HUDEP-2 (cell line): ENCODE results near the gene MZB1.
"Not testable (repeated sequence)": the region's sequence is repeated elsewhere in the genome, so short reads cannot be mapped to it uniquely, and the experiment has no call there.

Experiments used
- DNase-seq, 76 experiments: peaks; one replicate each; lab custom pipeline; 2025; ENCODE audit not compliant: unreplicated experiment in 76 of 76; lab: John Stamatoyannopoulos, UW

Gene MZB1

DNA sequence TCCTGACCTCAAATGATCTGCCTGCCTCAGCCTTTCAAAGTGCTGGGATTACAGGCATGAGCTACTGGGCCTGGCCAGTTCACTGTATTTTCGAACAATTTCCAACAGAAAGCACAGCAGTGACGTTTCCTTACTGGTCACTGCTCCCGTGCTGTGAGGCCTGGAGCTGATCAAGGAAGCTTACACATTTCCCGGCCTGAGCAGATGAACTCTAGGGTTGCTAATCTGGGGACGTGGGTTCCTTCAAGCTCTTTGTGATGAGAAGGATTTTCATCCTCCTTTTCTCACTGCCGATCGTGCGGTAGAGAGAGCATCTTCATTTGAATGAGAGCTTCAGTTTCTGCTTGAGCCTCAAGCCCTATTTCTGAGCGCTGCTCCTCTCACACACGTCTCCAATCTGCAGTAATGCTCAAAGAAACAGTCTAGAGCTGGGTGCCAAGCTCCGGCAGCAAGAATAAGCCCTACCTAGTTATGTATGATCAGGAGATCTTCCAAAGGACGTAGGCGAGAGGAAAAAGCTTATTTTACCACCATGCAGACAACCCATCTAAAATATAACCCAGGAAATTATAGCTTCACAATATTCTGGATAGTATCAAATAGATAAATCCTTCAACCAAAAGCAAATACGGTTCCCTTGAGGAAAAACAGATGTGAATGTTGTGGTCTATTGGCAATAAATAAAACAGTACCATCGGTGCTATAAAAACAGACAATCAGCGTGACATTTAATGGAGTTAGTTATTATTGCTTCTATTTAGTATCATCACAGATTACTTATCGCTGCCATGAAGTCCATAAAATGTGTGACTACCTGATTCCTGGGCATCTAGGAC is 21.5 kb upstream of the MZB1 start:
- DNase-seq, result no peak

DNA sequence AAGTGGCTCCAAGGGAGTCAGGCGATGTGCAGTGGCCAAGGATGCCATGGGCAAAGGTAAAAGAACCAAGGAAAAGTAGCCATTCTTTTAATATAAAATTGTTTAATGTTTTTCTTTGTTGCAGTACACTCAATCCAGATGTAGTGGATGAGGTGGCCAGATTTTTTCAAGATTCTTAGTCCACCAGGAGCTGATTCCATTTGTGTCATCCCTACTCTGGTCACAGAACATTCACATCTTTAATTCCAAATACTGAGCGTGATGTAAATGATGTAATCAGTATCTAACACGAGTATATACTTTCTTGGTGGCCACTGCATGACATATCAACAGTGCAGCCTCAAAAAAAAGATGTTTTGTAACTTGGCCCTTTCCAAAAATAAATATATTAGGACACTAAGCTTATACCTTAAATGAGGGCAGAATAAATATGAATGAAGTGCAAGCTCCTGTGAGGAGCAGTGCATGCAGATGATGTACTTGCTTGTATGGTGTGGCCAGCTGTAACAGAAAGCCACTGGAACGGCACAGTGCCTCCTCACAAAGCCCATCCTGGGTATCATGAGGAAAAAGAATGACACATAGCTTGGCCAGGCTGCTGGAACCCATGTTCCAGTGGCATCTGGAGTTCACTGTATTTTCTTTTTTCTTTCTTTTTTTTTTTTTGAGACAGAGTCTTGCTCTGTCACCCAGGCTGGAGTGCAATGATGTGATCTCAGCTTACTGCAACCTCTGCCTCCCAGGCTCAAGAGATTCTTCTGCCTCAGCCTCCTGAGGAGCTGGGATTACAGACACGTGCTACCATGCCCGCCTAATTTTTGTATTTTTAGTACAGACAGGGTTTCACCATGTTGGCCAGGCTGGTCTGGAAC is 20.6 kb upstream of the MZB1 start:
- no peak for DNase-seq

DNA sequence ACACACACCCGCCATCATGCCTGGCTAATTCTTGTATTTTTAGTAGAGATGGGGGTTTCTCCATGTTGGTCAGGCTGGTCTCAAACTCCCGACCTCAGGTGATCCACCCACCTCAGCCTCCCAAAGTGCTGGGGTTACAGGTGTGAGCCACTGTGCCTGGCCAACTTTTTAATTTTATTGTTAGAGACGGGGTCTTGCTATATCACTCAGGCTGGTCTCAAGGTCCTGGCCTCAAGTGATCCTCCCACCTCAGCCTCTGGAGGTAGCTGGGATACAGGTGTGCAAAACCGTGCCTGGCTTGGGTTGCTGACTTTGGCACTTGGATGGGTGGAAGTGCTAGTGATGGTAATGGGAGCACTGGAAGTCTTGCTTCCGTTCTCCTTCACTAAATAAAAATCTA is 19.4 kb upstream of the MZB1 start:
- DNase-seq, result not testable (repeated sequence)

DNA sequence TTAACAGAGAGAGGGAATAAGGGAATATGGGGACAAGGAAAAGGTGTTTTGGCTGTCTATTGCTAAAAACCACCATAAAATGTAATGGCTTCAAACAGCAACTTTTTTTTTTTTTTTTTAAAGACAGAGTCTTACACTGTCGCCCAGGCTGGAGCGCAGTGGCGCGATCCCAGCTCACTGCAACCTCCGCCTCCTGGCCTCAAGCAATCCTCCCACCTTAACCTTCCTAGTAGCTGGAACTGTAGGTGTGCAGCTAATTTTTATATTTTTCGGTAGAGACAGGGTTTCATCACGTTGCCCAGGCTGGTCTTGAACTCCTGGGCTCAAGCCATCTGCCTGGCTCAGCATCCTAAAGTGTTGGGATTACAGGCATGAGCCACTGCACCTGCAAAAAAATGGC is 18.5 kb upstream of the MZB1 start:
- no peak for DNase-seq

DNA sequence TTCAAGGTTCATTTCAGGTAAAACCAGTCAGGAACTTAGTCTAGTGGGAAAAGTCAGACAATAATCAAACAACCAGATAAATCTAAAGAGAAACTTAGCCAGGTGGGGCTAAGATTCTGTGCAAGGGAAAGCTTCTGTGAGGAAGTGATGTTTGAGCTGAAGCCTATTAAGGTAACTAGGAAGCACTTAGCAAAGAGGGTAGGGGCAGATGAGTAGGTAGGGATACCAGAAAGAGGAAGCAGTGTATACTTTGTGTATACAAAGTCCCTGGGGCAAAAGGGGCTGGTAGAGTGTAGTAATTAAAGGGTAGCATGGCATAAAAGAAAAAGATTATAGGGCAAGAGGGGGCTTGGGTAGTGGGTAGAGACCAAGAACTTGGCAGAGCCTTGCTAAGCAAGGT is 17.8 kb upstream of the MZB1 start:
- DNase-seq, result no peak

DNA sequence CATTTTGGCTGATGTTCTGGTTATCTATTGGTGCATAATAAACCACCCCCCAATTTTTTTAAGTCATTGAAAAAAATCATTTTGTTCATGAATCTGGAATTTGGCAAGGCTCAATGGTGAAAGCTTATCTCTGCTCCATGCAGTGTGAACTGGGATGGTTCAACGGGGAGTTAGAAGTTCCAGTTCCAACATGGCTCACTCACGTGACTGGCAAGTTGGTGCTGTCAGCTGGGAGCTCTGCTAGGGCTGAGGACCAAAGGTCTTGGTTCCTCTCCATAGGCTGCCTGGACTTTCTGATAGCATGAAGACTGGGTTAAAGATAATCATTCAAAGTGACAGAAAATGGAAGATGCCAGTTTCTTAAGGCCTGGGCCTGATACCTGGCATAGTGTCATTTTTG is 17.2 kb upstream of the MZB1 start:
- DNase-seq, result peak in 2 of 76 experiments; percentile 12 to 15

DNA sequence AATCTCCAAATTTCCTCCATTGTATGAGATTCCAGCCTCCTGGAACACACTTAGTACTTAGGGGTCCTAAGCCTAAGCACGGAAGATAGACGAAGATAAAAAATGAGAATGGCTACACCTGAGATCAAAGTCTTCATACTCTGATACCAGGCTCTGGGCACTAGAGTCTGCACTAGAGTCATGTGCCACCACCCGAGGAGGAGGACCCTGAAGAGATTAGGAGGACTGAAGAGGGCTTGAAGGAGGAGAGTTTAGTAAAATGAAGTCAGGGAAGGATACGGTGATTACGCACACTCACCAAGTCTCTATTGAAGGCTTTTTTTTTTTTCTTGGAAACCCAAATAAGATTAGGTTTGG is 14.7 kb upstream of the MZB1 start:
- peak in 1 of 76 experiments; percentile 43 for DNase-seq

DNA sequence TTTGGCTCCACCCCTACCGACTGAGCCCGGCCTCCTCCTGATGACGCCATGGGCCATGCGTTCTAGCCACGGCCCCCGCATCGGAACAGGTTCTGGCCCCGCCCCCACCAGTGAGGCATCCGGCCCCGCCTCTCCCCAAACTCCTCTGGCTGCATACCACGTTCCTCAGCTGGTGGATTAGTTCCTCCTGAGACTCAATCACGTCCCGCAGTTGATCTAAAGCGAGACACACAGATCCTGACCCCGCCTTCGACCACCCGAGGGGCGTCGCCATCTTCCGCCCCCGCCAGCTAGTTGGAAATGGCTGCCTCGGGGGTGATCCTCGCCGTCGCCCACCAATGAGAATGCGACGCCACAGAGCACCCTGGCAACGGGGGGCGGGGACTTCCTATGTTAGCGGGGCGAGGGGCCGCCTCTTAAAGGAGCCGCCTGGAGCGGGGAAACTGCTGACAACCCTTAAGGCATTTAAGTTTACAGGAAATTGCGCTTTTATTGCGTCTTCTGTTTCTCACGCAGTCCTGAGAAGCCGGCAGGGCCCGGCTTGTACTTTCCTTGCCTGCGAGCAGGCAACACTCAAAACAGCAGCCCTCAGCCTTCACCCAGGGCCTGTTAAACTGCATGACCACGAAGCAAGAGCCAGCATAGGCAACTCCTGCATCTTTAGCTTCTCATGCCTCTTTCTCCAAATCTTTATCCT is 14.2 kb upstream of the MZB1 start, which contains the start of gene SPATA24:
SPATA24 (minus strand) TSS at position 303 of the 697 bp plus-strand sequence; CDS start at position 274, 29 bp downstream.
- DNase-seq, result peak; percentile 30 to 97 (median 90)

DNA sequence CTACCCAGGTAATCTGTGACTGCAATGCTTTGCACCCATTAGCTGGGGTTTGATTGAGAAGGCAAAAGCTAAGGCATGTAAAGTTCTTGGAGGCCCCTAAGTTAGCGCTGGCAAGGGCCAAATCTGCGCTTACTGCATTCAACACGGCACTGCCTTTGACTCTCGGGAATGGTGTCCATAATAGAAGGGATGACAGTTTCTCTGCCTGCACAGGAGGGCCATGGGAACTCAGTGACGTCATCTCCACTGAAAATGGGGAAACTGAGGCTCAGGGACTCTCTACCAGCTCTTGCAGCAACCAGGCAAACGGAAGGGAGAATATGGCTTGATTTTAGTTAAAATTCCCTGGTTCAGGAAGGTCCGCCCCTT is 13.7 kb upstream of the MZB1 start:
- DNase-seq, result no peak

DNA sequence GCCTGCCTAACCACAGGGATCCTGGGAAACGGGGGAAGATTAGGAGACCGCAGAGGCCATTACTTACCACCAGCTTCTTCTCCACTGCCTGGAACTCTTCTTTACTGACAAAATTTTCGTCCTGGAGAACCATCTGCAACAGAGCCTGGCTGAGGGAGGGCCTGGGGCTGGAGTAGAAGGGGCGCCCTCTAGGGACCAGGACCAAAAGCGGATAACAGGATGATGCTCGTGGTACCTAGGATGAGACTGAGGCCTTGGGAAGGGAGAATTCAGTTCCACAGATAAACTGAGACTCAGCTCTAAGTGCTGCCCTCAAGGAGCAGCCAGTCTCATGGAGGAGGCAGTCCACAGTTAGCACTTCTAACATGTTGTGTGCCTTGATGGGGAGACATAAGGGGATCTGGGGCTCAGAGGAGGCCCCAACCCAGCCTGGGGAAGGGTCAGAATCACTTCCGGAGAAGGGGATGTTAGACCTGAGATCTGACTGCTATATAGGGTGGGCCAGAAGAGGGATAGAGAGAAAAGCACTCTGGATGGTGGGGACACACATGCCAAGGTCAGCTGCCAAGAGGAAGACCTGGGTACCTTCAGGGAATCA is 12.9 kb upstream of the MZB1 start:
- peak in 19 of 76 experiments; percentile 5 to 36 (median 18) for DNase-seq

DNA sequence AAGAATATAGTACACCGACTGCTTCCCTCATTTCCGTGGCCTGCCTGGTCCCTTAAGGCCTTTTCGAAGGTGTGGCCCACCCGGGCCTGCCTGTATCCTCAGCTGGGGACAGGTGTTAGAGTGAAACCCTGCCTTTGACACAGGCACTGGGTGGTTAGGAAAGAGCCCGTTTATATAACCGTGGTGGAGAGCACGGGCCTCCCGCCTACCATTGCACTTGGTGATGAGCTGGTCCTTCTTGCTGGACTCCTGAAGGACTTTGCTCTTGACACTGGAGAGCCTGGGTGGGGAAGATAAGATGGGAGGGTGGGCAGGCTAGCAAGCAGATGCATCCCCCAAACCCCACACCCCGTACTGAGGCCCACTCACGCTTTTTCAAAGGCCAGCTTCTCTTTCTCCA is 11.8 kb upstream of the MZB1 start:
- DNase-seq, result no peak

DNA sequence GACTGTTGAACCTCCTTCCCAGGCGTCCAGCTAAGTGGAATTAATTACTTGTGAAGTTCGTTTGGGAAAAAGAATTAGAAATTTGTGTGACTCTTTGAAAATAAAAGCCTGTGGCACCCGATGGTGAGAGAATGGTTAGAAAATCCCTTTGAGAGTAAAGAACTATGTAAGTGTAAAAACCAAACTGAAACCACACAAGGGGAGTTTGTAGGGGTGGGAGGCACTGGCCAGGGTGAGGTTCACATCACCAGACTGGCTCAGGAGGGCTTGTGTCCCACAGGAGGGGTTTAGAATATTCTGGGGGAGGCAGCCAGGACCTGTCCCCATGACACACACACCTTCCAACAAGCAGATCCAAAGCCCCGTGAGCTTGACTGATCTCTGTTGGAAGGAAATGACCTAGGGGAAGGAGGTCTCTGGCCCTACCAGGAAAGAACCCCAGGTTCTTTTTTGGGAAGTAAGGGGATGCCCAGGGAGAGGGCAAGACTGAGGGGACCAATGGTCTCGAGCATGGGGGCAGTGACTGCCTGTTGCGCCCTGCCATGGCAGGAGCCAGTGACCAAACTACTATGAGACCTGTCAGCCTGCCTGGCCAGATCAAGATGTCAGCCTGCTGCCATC is 9.9 kb upstream of the MZB1 start:
- DNase-seq, result no peak

DNA sequence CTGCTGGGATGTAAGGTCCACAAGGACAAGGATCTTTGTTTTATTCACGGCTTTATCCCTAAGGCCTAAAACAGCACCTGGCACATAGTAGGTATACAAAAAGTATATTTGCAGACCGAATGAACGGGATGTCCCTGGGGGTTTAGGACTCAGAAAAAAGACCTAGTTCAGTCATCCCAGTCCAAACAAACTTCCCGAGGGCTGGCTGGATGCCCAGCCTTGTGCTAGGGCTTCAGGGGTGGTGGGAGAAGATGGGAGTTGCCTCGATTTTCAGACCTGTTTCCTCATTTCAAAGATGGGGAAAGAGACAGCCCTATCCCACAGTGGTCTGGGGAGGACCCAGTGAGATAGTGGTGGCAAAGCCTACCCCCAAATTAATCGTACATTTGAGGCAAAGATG is 8.2 kb upstream of the MZB1 start:
- no peak for DNase-seq

DNA sequence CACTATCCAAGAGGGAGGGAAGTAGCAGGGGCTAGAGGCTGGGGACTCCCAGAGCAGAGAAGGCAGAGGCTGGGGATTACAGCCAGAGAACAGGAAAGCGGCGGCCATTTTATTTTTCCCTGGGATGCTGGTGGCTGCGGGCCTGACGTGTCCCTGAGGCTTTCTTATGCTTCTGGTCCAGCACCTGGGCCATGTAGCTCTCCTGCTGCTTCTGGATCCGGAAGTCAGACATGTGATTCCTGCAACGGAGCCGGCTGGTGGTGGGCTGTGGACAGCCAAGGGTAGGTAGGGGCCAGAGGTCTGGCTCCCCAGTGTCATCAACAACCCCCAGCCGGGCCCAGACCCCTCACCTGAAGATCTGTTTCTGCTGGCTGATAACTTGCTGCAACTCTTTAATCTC is 7.0 kb upstream of the MZB1 start:
- no peak for DNase-seq

DNA sequence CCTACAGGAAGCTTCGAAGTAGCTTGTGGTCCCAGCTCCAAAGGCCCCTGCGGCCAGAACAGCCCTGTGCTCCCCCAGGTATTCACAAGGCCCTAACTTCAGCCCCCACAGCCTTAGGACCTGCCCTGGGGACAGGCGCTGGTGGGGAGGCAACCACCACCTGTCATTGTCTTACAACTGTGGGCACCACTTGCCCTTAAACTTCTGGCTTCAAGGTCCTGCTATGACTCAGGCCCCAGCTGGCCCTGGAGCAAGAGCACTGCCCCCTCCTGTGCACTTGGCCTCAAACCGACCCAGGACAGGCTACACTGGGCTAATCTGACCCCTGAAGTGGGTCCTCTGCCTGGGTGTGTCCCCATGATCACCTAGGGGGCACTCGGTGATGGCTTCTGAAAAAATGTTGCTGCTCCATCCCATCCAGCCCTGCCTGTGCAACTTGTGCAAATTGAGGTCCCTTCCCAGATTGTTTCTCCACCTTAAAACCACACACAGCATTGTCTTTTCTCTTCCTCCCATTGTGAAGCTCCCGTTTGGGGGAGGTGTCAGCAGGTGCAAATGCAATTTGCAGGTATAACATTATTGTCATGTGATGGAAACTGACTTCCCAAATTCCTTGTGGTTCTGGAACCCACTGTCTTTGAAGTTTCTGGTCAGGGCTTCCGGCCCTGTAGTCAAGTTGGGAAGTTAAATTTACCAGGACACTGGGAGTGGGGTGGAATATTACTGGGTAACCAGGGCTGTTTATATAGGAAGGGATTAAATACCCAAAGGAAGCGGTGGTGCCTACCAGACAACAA is 6.3 kb upstream of the MZB1 start:
- peak in 1 of 76 experiments; percentile 35 for DNase-seq

DNA sequence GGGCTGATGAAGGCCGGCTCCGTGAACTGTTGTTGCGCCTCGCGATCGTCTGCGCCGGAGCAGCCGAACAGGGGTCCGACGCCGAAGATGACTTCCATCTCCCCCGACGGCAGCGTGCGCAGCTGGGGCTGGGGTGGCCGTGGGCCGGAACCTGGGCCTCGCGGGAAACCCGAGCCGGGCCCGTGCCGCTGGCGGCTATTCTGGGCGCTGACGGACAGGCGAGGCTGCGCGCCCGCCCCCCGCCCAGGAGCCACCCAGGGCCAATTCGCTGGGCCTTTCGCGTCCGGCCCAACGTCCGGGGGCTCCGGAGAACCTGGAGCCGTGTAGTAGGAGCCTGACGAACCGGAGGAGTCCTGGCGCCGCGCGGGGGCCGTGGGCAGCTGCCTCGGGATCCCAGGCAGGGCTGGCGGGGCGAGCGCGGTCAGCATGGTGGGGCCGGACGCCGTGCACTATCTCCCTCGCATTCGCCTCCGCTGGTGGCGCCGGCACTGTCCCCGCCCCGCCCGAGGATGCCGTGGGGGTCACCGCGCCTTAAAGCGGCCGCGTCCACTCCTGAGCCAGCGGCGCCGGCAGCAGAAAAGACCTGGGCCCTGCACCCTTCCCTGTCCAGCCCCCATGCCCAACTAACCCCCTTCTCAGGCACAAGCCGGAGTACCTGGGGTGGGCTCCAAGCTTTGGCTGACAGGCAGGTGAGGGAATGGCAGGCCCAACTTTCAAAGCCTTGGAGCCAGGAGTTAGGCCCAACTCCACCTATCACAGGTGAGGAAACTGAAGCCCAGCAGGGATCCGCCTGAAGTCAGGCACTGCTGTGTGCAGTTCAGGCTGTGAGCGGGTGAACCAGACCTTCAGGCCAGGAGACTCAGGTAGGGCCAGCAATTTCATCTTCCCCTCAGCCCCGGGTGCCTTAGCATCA is 5.2 kb upstream of the MZB1 start, which contains the start of gene PROB1:
PROB1 (minus strand) TSS at position 451 of the 913 bp plus-strand sequence; CDS start at position 428, 23 bp downstream.
- no peak for DNase-seq

DNA sequence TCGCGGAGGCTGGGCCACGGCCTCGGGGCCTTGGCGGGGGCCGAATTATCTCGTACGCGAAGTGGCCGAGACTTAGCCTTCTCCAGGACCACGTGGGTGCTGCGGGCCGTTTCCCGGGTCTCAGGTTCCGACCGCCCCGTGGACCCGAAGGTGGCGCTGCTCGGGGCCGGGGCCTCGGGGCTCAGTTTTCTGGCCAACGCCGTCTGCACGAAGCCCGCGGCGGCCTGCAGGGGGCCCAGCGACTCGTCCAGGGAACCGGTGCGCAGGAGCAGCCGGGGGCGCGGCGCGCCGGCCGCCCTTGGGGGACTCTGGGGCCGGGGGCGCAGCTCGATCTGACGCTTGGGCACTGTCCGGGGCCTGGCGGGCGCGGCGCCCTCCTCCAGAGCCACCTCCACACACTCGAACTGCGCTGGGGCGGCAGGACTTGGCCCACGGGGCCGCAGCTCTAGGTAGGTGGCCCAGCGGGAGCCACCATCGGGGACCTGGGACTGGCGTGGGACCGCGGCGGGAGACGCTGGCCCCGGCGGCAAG is 4.5 kb upstream of the MZB1 start:
- DNase-seq, result peak in 6 of 76 experiments; percentile 9 to 28 (median 16)

DNA sequence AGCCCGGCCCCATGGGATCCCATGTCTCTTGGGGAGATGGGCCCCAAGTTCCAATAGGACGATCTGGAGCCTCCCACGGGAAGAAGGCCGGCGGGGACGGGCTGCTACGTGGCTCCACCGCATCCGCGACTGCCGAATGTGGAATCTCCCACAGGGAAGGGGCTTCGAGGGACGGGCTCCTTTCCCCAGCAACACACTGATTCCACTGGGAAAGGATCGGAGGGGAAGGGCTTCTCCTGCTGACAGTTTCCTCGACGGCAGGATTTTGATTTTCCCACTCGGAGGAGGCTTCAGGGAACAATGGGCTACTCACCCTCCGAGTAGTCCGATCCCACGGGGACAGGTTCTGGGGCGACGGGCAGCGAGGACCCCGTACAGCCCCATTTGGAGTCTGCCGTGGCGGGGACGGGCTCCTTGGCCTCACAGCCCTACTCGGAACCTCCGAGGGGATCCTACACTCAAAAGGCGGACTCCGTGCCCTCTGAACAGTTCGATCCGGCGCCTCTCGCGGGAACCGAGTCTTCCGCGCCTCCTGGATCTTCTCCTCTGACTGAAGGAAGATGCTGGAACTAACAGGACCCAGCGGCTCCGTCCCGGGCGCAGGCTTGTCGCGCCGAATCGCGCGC is 3.9 kb upstream of the MZB1 start:
- DNase-seq, result no peak
